Measurements from ENCODE around the gene ICAM1.
"Not testable (repeated sequence)": the region's sequence is repeated elsewhere in the genome, so short reads cannot be mapped to it uniquely, and the experiment has no call there.

The ICAM1 gene

GRCh38 chr19:10269333-10270179, 1.4 kb upstream of the ICAM1 start:
- H3K27ac ChIP-seq = peak overlapping the region; percentile 28 to 97 (median 88)
- H3K4me3 ChIP-seq = peak overlapping the region; percentile 24 to 56 (median 42)

- peak overlapping the region; percentile 28 to 97 (median 88) for H3K27ac ChIP-seq
- peak overlapping the region; percentile 24 to 56 (median 42) for H3K4me3 ChIP-seq
These were observed 722 bp upstream of the ICAM1 start for GRCh38 chr19:10270180-10270615.

GRCh38 chr19:10271543-10272086, 695 bp downstream of the ICAM1 start:
- Histone ChIP-seq H3K4me3 (peak overlapping the region; percentile 24 to 56 (median 42)), H3K27ac (peak overlapping the region; percentile 16 to 97 (median 88))

GRCh38 chr19:10274589-10274988, 3.7 kb downstream of the ICAM1 start:
- H3K4me3 ChIP-seq = no peak overlapping the region
- H3K27ac ChIP-seq = peak overlapping the region in 4 of 21 experiments; percentile 9 to 52 (median 43)

- no peak overlapping the region for H3K27ac ChIP-seq
- H3K4me3 ChIP-seq = no peak overlapping the region
These were observed 7.1 kb downstream of the ICAM1 start for GRCh38 chr19:10277795-10278589.

- Histone ChIP-seq H3K27ac (peak overlapping the region in 1 of 21 experiments; percentile 11), H3K4me3 (no peak overlapping the region)
These were observed 8.0 kb downstream of the ICAM1 start for GRCh38 chr19:10278935-10279334.

GRCh38 chr19:10279737-10280442, 9.0 kb downstream of the ICAM1 start:
- H3K4me3 ChIP-seq = no peak overlapping the region
- no peak overlapping the region for H3K27ac ChIP-seq

- not testable (repeated sequence) for H3K27ac ChIP-seq, H3K4me3 ChIP-seq
These were observed 11.1 kb downstream of the ICAM1 start for GRCh38 chr19:10282043-10282442.

GRCh38 chr19:10283301-10284064, 12.6 kb downstream of the ICAM1 start:
- Histone ChIP-seq H3K4me3 (no peak overlapping the region), H3K27ac (no peak overlapping the region)

- Histone ChIP-seq H3K4me3 (no peak overlapping the region), H3K27ac (no peak overlapping the region)
These were observed 13.4 kb downstream of the ICAM1 start for GRCh38 chr19:10284065-10284959.

- no peak overlapping the region for H3K4me3 ChIP-seq
- H3K27ac ChIP-seq = no peak overlapping the region
These were observed 14.0 kb downstream of the ICAM1 start for GRCh38 chr19:10284960-10285278.

GRCh38 chr19:10285393-10285792, 14.5 kb downstream of the ICAM1 start:
- Histone ChIP-seq H3K4me3 (no peak overlapping the region), H3K27ac (no peak overlapping the region)

GRCh38 chr19:10286803-10287737, 16.1 kb downstream of the ICAM1 start, which contains the start of gene ICAM4:
Gene ICAM4, plus strand, starts transcription at chr19:10286955. Its CDS starts 58 bp downstream, at chr19:10287013.
- peak within 1 kb of the TSS in 1 of 7 experiments; percentile 2 for H3K4me3 ChIP-seq
- peak within 1 kb of the TSS in 2 of 21 experiments; percentile 8 to 35 for H3K27ac ChIP-seq

- no peak overlapping the region for H3K27ac ChIP-seq
- H3K4me3 ChIP-seq = peak overlapping the region in 6 of 7 experiments; percentile 0 to 46 (median 18)
These were observed 17.8 kb downstream of the ICAM1 start for GRCh38 chr19:10288662-10289166.

GRCh38 chr19:10289167-10289835, 18.4 kb downstream of the ICAM1 start:
- H3K27ac ChIP-seq = no peak overlapping the region
- peak overlapping the region; percentile 0 to 46 (median 19) for H3K4me3 ChIP-seq

GRCh38 chr19:10289836-10290356, 19.0 kb downstream of the ICAM1 start, which contains the start of gene ICAM5:
Gene ICAM5, plus strand, starts transcription at chr19:10289952. Its CDS starts 92 bp downstream, at chr19:10290044.
- no peak within 1 kb of the TSS for H3K27ac ChIP-seq
- peak within 1 kb of the TSS; percentile 0 to 46 (median 23) for H3K4me3 ChIP-seq

All from skin epidermis (tissue), 12 donors.